GM21360 (cell line): ENCODE results near the gene USH1G.
"Not testable (repeated sequence)": the region's sequence is repeated elsewhere in the genome, so short reads cannot be mapped to it uniquely, and the experiment has no call there.

ENCODE experiments used
- ATAC-seq: cut with Tn5 transposase; IDR thresholded peaks from one replicate; pipeline ENCODE4 v1.9.1; 2021; ENCODE audit warnings: mild to moderate bottlenecking, moderate library complexity; ENCODE audit not compliant: unreplicated experiment

USH1G gene

GRCh38 chr17:74922694-74923537 lies at the start of gene USH1G:
USH1G (minus strand) TSS chr17:74923255; CDS start chr17:74923073, 182 bp downstream.
- no peak for ATAC-seq

- no peak for ATAC-seq
These were observed 49.3 kb upstream of the USH1G start, which contains the start of gene HID1 for GRCh38 chr17:74972107-74972972. HID1 (minus strand) TSS chr17:74972759; CDS start chr17:74972656, 103 bp downstream.

GRCh38 chr17:74971842-74972106 lies 48.7 kb upstream of the USH1G start:
- no peak for ATAC-seq

- no peak for ATAC-seq
These were observed 48.2 kb upstream of the USH1G start for GRCh38 chr17:74971069-74971841.

GRCh38 chr17:74970395-74970794 lies 47.3 kb upstream of the USH1G start:
- ATAC-seq = no peak

- ATAC-seq = not testable (repeated sequence)
These were observed 46.4 kb upstream of the USH1G start for GRCh38 chr17:74969501-74969900.

GRCh38 chr17:74968361-74968780 lies 45.3 kb upstream of the USH1G start:
- no peak for ATAC-seq

GRCh38 chr17:74964988-74965622 lies 42.0 kb upstream of the USH1G start:
- no peak for ATAC-seq

GRCh38 chr17:74964246-74964761 lies 41.2 kb upstream of the USH1G start:
- ATAC-seq = no peak

- ATAC-seq = no peak
These were observed 40.6 kb upstream of the USH1G start for GRCh38 chr17:74963656-74964055.

- ATAC-seq = no peak
These were observed 39.8 kb upstream of the USH1G start for GRCh38 chr17:74962622-74963394.

- ATAC-seq = no peak
These were observed 38.7 kb upstream of the USH1G start for GRCh38 chr17:74961657-74962350.

GRCh38 chr17:74960570-74961342 lies 37.7 kb upstream of the USH1G start:
- no peak for ATAC-seq

- no peak for ATAC-seq
These were observed 36.9 kb upstream of the USH1G start for GRCh38 chr17:74959826-74960515.

- ATAC-seq = no peak
These were observed 35.1 kb upstream of the USH1G start for GRCh38 chr17:74957935-74958740.

- no peak for ATAC-seq
These were observed 33.0 kb upstream of the USH1G start for GRCh38 chr17:74956093-74956492.
